Stimulated activated CD8-positive, alpha-beta memory T cell treated with anti-CD3 and anti-CD28 coated beads, Interleukin-7, amount 100 ng/mL, for 1 hour (primary cell): ENCODE measurements around the gene KDM4B.

Experiments used
- DNase-seq, 2 donors: peaks; one replicate each; pipeline ENCODE4 v3.0.0-alpha.2; 2020; ENCODE audit warnings: low read depth in 2 of 2

The KDM4B gene

GRCh38 chr19:5048727-5049553, 80.0 kb downstream of the KDM4B start:
- no peak for DNase-seq

DNA sequence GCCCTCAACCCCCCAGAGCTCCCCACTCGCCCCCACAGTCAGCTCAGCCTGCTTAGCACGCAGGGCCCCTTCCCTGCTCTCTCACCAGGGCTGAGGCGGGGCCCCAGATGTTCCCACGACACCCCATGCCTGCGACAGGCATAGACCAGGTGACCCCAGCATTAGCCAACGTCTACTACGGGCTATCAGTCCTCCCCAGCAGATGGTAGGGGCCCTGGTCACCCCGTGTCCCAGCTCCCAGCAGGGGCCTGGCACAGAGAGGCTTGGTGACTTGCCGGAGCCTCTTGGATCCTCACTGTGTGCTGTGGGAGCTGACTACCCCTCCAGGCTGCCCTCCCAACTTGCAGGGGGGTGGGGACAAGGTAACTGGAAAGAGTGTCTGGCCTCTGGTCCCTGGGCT, 80.6 kb downstream of the KDM4B start:
- DNase-seq = no peak

DNA sequence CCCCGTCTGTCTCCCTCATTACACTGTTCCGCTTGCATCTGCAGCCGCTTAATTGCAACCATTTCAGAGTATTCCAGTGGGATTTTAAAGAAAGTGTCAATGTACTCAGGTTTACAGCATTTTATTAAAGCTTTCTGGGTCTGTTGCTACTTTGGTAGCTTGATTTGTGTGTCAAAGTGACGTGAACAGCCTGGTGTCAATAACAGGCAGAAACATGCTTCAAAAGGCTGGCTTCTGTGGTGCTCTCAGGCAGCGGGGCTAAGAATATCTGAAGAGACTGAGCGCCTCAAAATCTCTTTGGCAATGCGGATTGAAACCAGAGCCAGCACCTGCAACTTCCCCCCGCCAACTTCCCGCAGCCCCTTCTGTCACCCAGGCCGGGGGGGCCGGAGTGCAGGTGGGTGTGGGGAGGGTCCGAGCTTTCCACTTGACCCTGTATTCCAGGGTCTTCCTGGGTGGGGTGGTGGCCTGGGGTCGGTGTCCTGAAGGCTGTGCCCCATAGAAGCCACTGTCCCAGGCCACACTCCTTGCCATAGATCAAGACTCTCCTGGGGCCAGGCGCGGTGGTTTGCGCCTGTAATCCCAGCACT, 81.2 kb downstream of the KDM4B start:
- no peak for DNase-seq

- DNase-seq = no peak
Measured at GRCh38 chr19:5050905-5051304, 82.0 kb downstream of the KDM4B start.

DNA sequence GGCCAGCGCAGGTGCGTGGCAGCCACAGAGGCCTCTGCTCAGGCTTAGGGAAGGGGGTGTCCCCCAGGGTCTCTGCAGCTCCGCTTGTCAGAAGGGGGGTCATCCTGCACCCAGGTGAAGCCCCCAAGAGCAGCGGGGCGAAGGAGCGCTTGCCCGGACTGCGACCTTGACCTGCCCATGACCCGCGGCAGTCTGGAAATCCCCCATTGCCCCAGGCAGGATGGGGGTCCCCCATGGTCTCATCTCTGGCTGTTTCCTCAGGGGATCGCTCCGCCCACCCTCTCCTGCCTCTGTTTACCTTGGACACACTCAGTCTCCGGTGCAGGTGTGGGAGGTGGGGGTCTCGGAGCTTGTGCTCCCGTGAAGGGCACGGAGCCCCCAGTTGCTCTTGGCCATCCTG, 82.7 kb downstream of the KDM4B start:
- DNase-seq = no peak

GRCh38 chr19:5052515-5052914, 83.6 kb downstream of the KDM4B start:
- no peak for DNase-seq

DNA sequence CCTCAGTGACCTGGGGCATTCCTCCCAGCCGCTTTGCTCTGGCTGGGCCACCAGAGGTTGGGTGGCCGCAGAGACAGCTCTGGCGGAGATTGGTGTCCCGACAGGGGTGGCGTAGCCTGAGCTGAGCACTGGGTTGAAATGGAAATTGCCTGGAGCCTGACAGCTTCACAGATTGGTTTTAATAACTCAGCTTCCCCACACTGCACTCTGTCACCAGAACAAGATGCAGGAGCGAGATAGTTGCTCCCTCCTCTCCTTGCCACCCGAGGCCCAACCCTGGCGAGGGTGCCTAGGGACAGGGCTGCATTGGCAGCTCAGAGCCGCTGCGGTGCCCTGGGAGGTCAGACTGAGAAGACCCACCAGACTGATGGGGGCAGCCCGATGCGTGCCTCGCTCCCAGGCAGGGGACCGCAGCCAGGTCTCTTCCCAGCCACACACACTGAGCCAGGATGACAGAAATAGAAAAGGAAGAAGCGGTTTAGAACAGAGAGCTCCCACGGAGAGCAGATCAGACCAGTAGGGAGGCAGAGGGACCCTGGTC, 84.1 kb downstream of the KDM4B start:
- DNase-seq = no peak

DNA sequence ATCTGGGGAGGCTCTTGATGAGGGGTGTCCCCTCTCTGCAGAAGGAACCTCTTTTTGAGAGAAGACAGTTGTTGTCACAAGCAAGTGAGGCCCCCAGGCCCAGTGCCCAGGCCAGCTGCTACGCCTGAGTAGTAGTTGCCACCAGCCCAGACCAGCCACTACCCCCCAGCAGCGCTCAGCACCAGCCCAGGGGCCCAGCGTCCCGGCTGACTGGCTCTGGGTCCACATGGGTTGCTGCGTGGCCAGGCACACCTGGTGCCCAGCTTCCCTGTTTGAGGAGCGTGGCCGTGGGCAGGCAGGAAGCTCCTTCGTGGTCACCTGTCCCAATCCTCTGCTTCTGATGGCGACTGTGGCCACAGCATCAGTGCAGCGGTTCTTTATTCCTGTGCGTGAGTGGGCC, 84.7 kb downstream of the KDM4B start:
- no peak for DNase-seq

DNA sequence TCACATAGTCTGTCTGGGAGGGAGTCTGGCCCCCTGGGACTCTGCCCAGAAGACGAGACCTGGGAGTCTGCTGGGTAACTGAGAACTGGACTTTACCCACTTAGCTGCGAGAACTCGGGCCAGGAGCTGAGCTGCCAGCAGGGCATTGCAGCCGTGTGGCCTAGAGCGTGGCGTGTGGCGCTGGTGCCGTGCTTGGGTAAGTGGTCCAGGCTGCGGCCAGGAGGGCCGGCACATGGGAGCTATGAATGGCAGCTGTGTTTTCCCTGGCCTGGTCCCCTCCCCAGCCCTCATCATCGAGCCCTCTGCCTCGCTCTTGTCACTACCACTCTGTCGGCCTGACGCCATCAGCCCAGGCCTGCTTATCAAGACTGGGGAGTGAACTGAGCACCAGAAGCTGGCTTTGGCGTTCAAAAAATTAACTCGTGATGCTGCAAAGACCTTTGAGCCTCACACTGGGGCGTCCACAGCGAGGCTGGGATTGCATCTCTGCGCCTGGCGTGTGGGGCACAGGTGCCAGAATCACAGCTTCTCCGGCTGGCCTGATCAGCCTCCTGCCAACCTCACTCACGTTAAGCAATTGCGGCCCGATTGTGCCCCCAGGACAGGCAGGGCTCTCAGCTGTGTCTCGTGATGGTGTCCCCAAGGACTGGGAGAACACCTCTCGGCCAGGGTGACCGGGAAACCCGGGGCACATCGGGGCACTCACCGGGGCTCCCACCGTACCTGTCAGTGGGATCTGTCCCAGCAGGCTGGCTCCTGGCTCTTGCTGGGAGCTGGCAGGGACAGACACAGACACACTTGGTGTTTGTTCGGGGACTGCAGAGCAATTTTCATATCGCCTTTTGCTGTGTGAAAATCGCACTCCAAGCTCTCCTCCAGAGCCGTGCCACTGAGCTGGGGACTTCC, 85.9 kb downstream of the KDM4B start:
- no peak for DNase-seq

- DNase-seq = no peak
Measured at GRCh38 chr19:5055457-5055776, 86.5 kb downstream of the KDM4B start.

GRCh38 chr19:5057860-5058259, 88.9 kb downstream of the KDM4B start:
- DNase-seq = no peak

DNA sequence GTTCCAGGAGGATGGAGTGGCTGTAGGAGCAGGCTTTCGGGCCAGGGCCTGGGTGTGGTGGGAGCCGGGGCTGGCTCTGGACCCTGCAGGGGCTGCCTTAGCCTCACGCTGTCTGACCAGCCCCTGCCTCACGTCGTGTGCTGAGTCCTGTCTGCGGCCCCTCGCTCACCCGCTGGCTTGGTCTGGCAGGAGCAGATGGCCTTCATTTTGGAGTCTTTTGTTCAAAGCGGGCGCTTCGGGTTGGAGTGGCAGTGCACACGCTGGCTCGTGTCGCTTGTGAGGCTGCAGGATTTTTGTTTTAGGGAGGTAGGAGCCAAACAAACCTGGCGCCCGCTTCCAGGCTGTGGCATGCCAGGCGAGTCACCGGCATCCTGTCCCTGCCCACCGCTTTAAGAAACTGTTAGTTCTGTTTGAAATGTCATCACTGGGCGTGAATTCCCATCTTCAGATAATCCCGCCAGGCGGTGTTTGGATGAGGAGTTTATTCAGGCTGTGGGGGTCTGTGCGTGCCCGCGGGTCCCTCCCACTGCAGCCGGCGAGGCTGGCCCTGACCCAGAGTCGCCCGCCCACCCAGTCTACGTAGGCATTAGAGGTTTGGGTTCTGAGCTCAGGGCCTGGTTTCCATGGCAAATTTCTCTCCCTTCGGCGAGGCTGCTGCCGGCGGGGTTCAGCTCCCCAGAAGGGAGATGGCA, 89.8 kb downstream of the KDM4B start:
- DNase-seq = no peak

- no peak for DNase-seq
Measured at GRCh38 chr19:5059213-5059574, 90.3 kb downstream of the KDM4B start.

GRCh38 chr19:5059793-5060192, 90.9 kb downstream of the KDM4B start:
- DNase-seq = no peak

DNA sequence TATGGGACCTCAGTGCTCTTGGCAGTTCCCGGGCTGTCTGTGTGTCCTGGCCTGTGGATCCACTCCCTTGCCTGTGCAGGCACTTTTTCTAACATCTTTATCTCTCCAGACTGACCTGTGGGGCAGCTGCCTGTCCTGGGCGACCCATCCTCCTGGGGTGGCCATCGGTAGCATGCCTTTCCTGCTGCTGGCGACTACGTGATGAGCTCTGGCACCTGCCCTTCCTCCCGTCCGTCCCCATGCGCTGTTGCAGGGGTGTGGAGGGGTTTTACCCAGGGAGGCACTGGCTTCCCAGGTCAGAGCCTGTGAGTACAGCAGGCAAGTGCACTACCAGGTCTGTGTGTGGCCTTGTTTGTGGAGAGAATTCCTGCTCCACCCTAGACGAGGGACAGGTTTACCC, 93.3 kb downstream of the KDM4B start:
- no peak for DNase-seq

- no peak for DNase-seq
Measured at GRCh38 chr19:5062799-5063198, 93.9 kb downstream of the KDM4B start.

- no peak for DNase-seq
Measured at GRCh38 chr19:5063873-5064645, 95.1 kb downstream of the KDM4B start.

DNA sequence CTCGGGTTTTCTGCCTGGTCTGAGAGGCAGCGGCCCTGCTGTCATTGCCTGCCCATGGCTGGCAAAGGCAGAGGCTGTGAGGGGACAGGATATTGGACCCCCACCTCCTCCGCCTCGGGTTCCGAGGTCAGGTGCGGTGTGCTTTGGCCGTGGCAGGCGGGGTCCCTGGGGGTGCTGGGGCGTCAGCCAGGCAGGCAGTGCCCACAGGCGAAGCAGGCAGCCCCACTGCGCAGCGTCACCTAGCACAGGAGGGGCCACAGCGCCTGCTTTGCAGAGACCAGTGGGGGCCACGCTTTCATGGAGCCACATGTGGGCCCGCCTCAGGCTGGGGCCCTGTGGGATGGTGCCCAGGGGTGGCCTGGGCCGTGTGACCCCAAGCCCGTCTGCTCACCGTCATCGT, 96.0 kb downstream of the KDM4B start:
- DNase-seq = no peak

DNA sequence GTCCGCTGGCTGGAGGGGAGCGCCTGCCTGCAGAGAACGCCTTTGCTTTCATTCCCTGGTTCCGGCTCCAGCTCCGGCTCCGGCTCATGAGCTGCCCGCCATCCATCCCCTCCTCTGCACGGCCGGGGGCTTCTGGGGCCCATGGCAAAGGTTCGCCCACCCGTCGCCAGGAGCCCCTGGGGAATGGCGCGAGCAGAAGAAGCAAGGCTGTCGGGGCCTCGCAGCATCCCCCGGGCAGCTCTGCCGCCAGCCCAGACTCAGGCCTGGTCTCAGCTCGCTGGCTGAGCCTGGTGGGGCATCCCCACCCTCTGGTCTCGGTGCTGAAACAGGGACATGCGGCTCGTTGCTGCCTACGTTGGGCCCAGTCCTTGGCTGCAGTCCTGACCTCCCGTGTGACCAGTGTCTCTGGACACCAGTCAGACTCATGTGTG, 96.8 kb downstream of the KDM4B start:
- DNase-seq = no peak

DNA sequence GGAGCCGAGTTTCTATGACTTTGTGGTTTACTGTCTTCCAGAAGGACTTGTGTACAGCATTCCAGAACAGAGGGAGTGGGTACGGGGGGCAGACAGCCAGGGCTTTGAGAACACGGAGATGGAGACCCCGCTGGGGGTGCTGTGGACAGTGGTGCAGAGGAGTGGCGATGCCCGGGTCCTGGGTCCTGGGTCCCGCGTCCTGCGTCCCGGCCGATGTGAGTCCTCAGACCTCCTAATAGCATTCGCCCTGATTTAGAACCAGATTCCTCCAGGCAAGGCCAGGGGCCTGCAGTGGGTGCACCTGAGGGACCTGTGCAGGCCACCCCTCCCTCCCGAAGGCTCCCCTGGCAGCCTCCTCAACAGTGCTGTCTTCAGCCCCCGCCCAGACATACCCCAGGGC, 97.9 kb downstream of the KDM4B start:
- no peak for DNase-seq

DNA sequence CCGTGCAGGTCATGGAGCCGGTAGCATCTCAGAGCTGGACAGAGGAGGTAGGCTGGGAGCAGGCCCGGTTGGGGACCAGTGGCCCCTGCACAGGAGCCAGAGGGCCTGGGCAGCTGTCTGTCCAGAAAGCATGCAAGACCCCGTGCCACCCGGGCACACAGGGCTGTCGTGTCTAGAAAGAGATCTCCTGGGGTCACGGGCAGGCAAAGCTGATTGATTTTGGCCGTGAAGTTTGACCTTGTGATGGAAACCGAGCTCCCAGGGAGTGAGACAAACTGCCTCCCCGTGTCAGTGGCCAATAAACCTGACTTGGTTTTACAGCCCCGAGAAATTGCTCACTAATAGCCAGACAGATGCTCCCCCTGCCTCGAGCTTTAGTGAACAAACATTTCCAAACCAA, 98.8 kb downstream of the KDM4B start:
- DNase-seq = no peak
